Measurements from ENCODE around the gene SBF2.

SBF2 gene

DNA sequence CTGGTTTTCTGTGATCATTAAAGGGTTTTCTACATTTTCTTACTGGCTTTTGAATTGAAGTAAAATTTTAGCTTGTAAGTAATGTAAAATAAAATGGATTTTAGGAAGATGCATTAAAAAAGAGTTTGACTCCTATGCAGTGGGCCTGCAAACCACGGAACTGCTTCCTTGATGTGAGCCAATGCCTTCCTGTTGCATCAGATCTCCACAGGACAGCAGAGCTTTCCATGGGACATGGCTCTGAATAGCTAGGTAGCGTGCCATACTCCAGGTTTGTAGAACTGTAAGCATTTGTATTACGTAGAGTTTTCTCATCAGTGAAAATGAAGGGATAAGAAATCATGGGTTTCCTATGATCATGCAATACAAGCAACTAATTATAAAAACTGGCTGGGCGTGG, 496.7 kb downstream of the SBF2 start:
- Histone ChIP-seq H3K27me3 (ENCODE audit: control insufficient read depth, insufficient read depth, low read length) (no peaks in the 10 kb centered on the region), H3K4me3 (ENCODE audit: low read length) (no peak overlapping the region), H3K4me1 (ENCODE audit: control insufficient read depth, low read depth, low read length) (peaks cover 2% of the 10 kb centered on the region), H3K9ac (ENCODE audit: low read length) (no peak overlapping the region), H3K9me3 (ENCODE audit: control insufficient read depth, low read depth, low read length) (no peaks in the 10 kb centered on the region), H3K27ac (ENCODE audit: low read length) (no peak overlapping the region), H3K36me3 (ENCODE audit: control insufficient read depth, low read depth, low read length) (no peaks in the 10 kb centered on the region)

DNA sequence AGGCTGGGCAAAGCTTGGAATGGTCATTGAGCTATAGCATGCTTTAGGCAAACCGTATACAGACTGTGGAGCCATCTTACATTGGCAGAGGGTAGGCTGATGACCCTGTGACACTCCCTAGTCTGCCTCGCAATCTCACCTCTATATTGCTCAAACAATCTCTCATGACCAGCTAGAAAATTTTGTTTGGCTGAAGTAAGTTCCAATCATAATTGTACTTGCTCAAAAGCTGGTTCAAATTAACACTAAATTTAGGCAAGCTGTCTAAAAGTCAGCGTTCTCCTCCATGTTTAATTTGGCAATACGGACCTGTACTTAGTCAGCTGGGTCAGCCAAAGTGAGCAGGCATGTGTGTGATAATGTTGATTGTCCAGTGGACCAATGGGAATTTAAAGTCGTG, 497.2 kb downstream of the SBF2 start:
- no peak overlapping the region for H3K27ac ChIP-seq (ENCODE audit: low read length)

DNA sequence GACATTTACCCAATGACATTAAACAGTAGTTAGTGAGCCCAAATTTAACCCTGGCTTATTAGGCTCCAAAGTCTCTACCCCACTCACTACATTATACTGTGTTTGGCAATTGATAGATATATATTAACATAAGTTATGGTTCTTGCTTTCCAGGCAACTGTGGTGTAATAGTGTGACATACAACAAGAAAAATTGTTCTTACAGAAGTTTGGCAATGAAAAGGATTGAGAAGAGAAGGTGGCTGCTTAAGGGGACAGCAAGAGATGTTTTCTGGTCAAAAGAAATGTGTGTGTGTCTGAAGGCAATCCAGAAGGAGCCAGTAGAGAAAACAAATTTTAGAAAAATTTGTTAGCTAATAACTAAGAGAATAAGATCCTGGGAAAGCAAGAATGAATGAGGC, 497.8 kb downstream of the SBF2 start:
- no peaks in the 10 kb centered on the region for H3K27me3 ChIP-seq (ENCODE audit: control insufficient read depth, insufficient read depth, low read length)
- H3K4me3 ChIP-seq (ENCODE audit: low read length): no peak overlapping the region
- no peak overlapping the region for H3K9ac ChIP-seq (ENCODE audit: low read length)
- no peaks in the 10 kb centered on the region for H3K36me3 ChIP-seq (ENCODE audit: control insufficient read depth, low read depth, low read length)
- H3K4me1 ChIP-seq (ENCODE audit: control insufficient read depth, low read depth, low read length): no peaks in the 10 kb centered on the region
- H3K9me3 ChIP-seq (ENCODE audit: control insufficient read depth, low read depth, low read length): no peaks in the 10 kb centered on the region
- H3K27ac ChIP-seq (ENCODE audit: low read length): no peak overlapping the region

More for the DNA sequence above, 497.2 kb downstream of the SBF2 start:
- no peaks in the 10 kb centered on the region for H3K9me3 ChIP-seq (ENCODE audit: control insufficient read depth, low read depth, low read length)
- no peaks in the 10 kb centered on the region for H3K27me3 ChIP-seq (ENCODE audit: control insufficient read depth, insufficient read depth, low read length)
- H3K36me3 ChIP-seq (ENCODE audit: control insufficient read depth, low read depth, low read length): no peaks in the 10 kb centered on the region
- no peak overlapping the region for H3K9ac ChIP-seq (ENCODE audit: low read length)
- no peak overlapping the region for H3K4me3 ChIP-seq (ENCODE audit: low read length)
- H3K4me1 ChIP-seq (ENCODE audit: control insufficient read depth, low read depth, low read length): no peaks in the 10 kb centered on the region

DNA sequence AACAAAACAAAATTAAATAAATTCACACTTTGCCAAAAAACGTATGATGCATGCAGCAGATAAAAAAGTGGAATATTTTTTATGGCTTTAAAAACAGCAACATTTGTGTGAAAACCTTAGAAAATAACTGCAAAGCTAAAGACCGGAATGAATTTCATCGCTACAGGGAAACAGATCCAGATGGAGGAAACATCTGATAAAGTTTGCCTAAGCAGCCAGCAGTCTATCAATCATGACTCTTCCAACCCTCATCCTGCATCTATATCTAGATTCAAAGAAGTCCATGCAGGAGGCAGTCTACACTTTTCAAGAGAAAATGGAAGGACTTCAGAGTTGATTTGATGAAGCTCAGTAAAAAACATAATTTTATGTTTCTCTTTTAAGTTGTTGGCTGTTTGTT, 503.3 kb downstream of the SBF2 start:
- Histone ChIP-seq H3K9ac (ENCODE audit: low read length) (no peak overlapping the region), H3K27me3 (ENCODE audit: control insufficient read depth, insufficient read depth, low read length) (no peaks in the 10 kb centered on the region)

DNA sequence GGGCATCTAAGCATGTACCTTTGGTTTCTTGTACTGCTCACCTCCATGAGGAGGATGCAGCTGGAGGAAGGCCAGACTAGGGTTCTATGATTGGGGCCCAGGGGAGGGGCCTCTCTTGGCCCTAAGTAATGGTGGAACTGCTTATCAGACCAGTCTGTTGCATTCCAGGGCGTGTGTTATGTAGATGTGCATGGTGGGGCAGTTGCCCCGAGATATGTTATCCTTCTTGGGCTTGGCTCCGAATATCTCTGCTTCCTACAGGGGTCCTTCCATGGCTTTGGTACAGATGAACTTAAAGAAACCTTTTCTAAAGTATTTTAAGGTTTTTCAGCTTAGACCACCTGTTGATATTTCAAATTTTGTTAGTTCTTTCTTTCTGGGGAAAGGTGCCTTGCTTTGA, 504.1 kb downstream of the SBF2 start:
- Histone ChIP-seq H3K9me3 (ENCODE audit: control insufficient read depth, low read depth, low read length) (no peaks in the 10 kb centered on the region), H3K9ac (ENCODE audit: low read length) (no peak overlapping the region), H3K4me1 (ENCODE audit: control insufficient read depth, low read depth, low read length) (no peaks in the 10 kb centered on the region), H3K36me3 (ENCODE audit: control insufficient read depth, low read depth, low read length) (peaks cover 14% of the 10 kb centered on the region), H3K27me3 (ENCODE audit: control insufficient read depth, insufficient read depth, low read length) (no peaks in the 10 kb centered on the region), H3K4me3 (ENCODE audit: low read length) (no peak overlapping the region), H3K27ac (ENCODE audit: low read length) (no peak overlapping the region)

More for the DNA sequence above, 503.3 kb downstream of the SBF2 start:
- no peak overlapping the region for H3K4me3 ChIP-seq (ENCODE audit: low read length)
- H3K36me3 ChIP-seq (ENCODE audit: control insufficient read depth, low read depth, low read length): peaks cover 10% of the 10 kb centered on the region
- no peaks in the 10 kb centered on the region for H3K4me1 ChIP-seq (ENCODE audit: control insufficient read depth, low read depth, low read length)
- H3K27ac ChIP-seq (ENCODE audit: low read length): no peak overlapping the region
- no peaks in the 10 kb centered on the region for H3K9me3 ChIP-seq (ENCODE audit: control insufficient read depth, low read depth, low read length)

DNA sequence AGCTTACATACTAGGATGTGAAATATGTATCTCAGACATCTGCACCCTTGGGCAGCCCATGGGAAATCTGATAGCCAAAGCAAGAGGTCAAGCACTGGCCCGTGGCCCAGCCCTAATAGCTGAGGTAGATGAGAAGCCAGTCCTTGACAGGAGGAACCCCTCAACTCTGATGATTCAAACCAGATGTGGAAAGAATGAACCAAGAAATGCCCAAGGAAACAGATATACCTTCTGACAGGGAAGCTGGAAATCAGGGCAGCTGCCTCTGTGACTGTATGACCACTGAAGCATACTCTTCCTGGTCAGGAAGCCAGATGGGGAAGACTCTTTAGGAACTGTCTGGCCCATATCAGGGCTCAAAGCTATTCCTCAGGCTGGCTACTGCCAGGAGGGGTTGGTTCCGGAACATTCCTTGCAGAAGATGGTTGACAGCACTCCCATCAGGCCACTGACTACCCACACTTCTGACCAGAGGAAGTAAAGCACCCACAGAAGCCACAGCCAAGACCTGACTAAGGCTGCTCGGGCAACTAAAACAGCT, 506.0 kb downstream of the SBF2 start:
- peaks cover 25% of the 10 kb centered on the region for H3K36me3 ChIP-seq (ENCODE audit: control insufficient read depth, low read depth, low read length)
- H3K27ac ChIP-seq (ENCODE audit: low read length): no peak overlapping the region
- no peaks in the 10 kb centered on the region for H3K4me1 ChIP-seq (ENCODE audit: control insufficient read depth, low read depth, low read length)

DNA sequence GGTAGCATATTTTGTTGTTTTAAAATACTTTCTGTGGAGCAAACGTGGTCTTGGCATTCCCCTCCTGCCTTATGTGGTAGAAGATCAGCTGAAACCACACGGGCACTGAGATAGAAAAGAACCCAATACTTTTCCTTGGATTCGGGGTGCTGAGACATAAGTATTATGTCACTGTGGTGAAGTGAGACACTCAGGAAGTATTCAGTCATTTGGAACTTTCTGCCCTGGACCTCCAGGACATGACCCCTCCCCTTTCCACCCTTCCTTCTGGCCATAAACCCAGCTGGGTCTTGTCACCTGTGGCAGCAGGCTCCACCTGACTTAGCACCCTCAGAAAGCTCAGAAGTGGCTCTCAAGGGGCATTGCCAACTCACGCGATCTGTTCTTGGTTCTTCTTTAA, 506.8 kb downstream of the SBF2 start:
- H3K36me3 ChIP-seq (ENCODE audit: control insufficient read depth, low read depth, low read length): peaks cover 25% of the 10 kb centered on the region

More for the DNA sequence above, 506.0 kb downstream of the SBF2 start:
- no peak overlapping the region for H3K9ac ChIP-seq (ENCODE audit: low read length)
- H3K4me3 ChIP-seq (ENCODE audit: low read length): no peak overlapping the region
- H3K27me3 ChIP-seq (ENCODE audit: control insufficient read depth, insufficient read depth, low read length): no peaks in the 10 kb centered on the region
- no peaks in the 10 kb centered on the region for H3K9me3 ChIP-seq (ENCODE audit: control insufficient read depth, low read depth, low read length)

DNA sequence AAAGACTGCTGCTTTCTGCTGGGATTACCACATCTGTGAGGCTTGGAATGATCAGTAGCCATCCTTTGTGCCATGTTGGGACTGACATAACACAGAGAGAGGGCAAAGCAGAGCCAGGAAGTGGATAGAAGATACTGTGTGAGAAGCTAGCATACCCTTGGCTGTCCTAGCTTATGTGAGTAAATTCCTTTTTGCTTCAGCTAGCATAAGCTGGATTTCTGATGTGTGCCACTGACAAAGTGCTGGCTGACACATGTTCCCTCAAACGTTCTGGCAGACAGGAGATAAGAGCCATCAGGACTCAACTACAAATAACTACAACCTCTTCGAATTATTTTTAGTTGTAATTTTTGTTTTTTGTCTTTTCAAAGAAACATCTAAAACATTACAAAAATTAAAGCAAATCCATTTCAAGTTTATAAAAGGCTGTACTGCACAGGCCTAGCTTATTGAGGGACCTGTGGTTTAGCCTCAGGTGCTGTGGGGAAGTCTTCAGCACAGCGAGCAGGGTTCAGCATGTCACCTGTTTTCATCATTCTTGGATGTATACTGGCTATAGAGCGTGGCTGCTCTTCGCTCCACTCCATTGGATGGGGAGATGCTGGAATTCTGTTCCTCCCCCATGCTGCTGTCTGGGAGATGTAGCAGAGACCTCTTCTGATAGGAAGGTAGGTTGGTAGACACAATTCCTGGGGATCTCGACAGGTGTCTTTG, 509.3 kb downstream of the SBF2 start:
- Histone ChIP-seq H3K4me1 (ENCODE audit: control insufficient read depth, low read depth, low read length) (no peaks in the 10 kb centered on the region), H3K27ac (ENCODE audit: low read length) (no peak overlapping the region), H3K36me3 (ENCODE audit: control insufficient read depth, low read depth, low read length) (peaks cover 38% of the 10 kb centered on the region), H3K9me3 (ENCODE audit: control insufficient read depth, low read depth, low read length) (no peaks in the 10 kb centered on the region), H3K4me3 (ENCODE audit: low read length) (no peak overlapping the region), H3K27me3 (ENCODE audit: control insufficient read depth, insufficient read depth, low read length) (no peaks in the 10 kb centered on the region), H3K9ac (ENCODE audit: low read length) (no peak overlapping the region)

More for the DNA sequence above, 506.8 kb downstream of the SBF2 start:
- Histone ChIP-seq H3K9ac (ENCODE audit: low read length) (no peak overlapping the region), H3K27me3 (ENCODE audit: control insufficient read depth, insufficient read depth, low read length) (no peaks in the 10 kb centered on the region), H3K27ac (ENCODE audit: low read length) (no peak overlapping the region), H3K4me3 (ENCODE audit: low read length) (no peak overlapping the region), H3K9me3 (ENCODE audit: control insufficient read depth, low read depth, low read length) (no peaks in the 10 kb centered on the region), H3K4me1 (ENCODE audit: control insufficient read depth, low read depth, low read length) (no peaks in the 10 kb centered on the region)

DNA sequence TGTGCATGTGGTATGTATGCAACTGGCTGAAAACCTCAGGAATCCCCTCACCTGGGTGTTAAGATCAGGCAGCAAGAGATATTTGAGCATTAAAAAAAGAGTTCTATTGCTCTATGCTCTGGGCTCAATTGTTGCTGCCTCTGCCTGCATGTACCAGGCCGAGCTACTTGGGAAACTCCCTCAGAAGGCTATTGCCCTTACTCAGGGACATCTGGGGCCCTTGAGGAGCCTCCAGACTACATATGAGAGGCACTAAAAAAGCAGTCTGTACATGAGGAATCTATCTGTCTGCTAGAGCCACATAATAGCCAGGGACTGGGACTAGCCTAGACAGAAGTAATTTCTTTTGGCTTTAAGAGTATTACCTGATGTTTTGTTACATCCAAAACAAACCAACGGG, 510.0 kb downstream of the SBF2 start:
- Histone ChIP-seq H3K27me3 (ENCODE audit: control insufficient read depth, insufficient read depth, low read length) (no peaks in the 10 kb centered on the region), H3K9me3 (ENCODE audit: control insufficient read depth, low read depth, low read length) (no peaks in the 10 kb centered on the region), H3K4me3 (ENCODE audit: low read length) (no peak overlapping the region), H3K4me1 (ENCODE audit: control insufficient read depth, low read depth, low read length) (no peaks in the 10 kb centered on the region), H3K27ac (ENCODE audit: low read length) (no peak overlapping the region), H3K36me3 (ENCODE audit: control insufficient read depth, low read depth, low read length) (peaks cover 43% of the 10 kb centered on the region), H3K9ac (ENCODE audit: low read length) (no peak overlapping the region)

DNA sequence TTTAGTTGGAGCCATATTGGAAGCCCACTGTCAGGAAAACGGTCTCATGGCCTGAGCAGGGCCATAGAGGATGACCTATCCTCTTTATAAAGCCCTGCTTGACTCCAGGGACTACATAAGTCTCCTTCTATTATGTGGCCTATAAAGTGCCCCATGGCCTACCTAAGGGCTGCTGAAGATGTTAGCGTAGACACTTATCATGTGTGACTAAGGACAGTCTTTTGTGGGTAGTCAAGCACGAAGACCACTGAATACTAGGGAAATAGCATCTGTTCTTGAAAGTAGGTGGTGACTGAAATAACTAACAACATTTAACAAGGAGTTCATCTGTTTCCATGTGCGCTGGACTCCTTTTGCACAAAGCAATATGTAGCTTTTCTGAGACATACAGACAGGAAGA, 513.1 kb downstream of the SBF2 start:
- Histone ChIP-seq H3K27ac (ENCODE audit: low read length) (no peak overlapping the region), H3K4me1 (ENCODE audit: control insufficient read depth, low read depth, low read length) (no peaks in the 10 kb centered on the region), H3K27me3 (ENCODE audit: control insufficient read depth, insufficient read depth, low read length) (no peaks in the 10 kb centered on the region), H3K4me3 (ENCODE audit: low read length) (no peak overlapping the region), H3K36me3 (ENCODE audit: control insufficient read depth, low read depth, low read length) (peaks cover 34% of the 10 kb centered on the region), H3K9me3 (ENCODE audit: control insufficient read depth, low read depth, low read length) (no peaks in the 10 kb centered on the region), H3K9ac (ENCODE audit: low read length) (no peak overlapping the region)

DNA sequence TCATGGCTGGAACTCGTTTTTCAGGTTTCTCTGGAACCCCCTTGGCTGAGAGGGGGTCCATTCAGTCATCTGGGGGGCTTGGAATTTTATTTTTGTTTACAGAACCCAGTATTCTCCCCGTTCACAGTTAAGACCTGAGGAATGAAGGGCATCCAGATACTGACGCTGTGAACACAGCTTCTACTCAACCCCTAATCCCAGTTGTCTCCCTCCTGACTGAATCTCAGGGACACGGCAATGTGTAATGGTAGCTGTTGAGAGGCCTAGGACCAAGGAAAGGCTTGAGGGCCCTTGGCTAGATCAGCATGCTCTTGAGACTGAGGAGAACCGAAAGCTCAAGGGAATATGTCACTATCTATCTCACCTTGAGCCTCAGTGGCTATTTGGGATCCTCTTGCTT, 516.5 kb downstream of the SBF2 start:
- Histone ChIP-seq H3K9me3 (ENCODE audit: control insufficient read depth, low read depth, low read length) (no peaks in the 10 kb centered on the region), H3K9ac (ENCODE audit: low read length) (no peak overlapping the region), H3K27me3 (ENCODE audit: control insufficient read depth, insufficient read depth, low read length) (no peaks in the 10 kb centered on the region), H3K4me1 (ENCODE audit: control insufficient read depth, low read depth, low read length) (peaks cover 9% of the 10 kb centered on the region), H3K27ac (ENCODE audit: low read length) (no peak overlapping the region), H3K4me3 (ENCODE audit: low read length) (no peak overlapping the region), H3K36me3 (ENCODE audit: control insufficient read depth, low read depth, low read length) (peaks cover 19% of the 10 kb centered on the region)

DNA sequence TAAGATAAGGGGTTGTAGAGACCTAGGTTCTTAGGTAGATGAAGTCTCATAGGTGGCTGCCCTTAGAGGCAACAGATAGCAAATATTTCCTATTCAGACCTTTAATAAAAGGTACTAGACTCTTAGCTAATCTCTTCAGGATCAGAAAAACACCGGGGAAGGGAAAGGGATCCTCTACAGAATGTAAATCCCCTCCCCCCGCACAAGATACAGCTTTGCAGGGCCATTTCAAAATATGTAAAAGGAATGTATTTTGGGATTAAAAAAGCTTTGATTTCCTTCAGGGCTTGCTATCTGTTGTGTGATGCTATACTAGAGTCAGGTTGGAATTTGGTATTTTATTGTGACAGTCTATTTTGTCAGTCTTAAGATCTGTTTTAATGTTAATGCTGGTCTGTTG, 517.0 kb downstream of the SBF2 start:
- H3K27me3 ChIP-seq (ENCODE audit: control insufficient read depth, insufficient read depth, low read length): no peaks in the 10 kb centered on the region
- H3K9ac ChIP-seq (ENCODE audit: low read length): no peak overlapping the region
- H3K9me3 ChIP-seq (ENCODE audit: control insufficient read depth, low read depth, low read length): no peaks in the 10 kb centered on the region
- no peak overlapping the region for H3K4me3 ChIP-seq (ENCODE audit: low read length)
- peaks cover 9% of the 10 kb centered on the region for H3K4me1 ChIP-seq (ENCODE audit: control insufficient read depth, low read depth, low read length)
- no peak overlapping the region for H3K27ac ChIP-seq (ENCODE audit: low read length)
- H3K36me3 ChIP-seq (ENCODE audit: control insufficient read depth, low read depth, low read length): peaks cover 19% of the 10 kb centered on the region
